Activated T-helper 1 cell treated with anti-CD3 and anti-CD28 coated beads, Interleukin-12 subunit alpha, Interleukin-12 subunit beta, Interleukin-2, Interleukin-4 antibody, amounts not matched to agents 30 ng/mL and 10 ng/mL and 1 ng/mL, durations not matched to agents 14 hours and 24 hours and 36 hours (primary cell): ENCODE measurements around the gene ZNF148. TPM values are rescaled to one million over a fixed set of nuclear protein-coding genes. Genes with fewer than 3 reads are reported as not detected.
A peak's percentile ranks its signal among the peaks of the same experiment; 100 is the strongest.
"Not testable (repeated sequence)": the region's sequence is repeated elsewhere in the genome, so short reads cannot be mapped to it uniquely, and the experiment has no call there.

Source experiments
- DNase-seq: peaks from one replicate; pipeline ENCODE4 v3.0.0; 2021; ENCODE audit warnings: low spot score
- H3K27ac Mint-ChIP-seq: one replicate; pipeline ENCODE4 v1.8.0; 2021; ENCODE audit warnings: mild to moderate bottlenecking, mixed read lengths
- H3K27me3 Mint-ChIP-seq: one replicate; pipeline ENCODE4 v1.8.0; 2022; ENCODE audit warnings: mild to moderate bottlenecking, moderate library complexity, mixed read lengths; ENCODE audit not compliant: insufficient read depth
- H3K36me3 Mint-ChIP-seq: one replicate; pipeline ENCODE4 v1.8.0; 2021; ENCODE audit warnings: low read depth, mixed read lengths
- H3K4me1 Mint-ChIP-seq: one replicate; pipeline ENCODE4 v1.8.0; 2021; ENCODE audit warnings: low read depth, mixed read lengths
- H3K4me3 Mint-ChIP-seq: one replicate; pipeline ENCODE4 v1.8.0; 2021; ENCODE audit warnings: mild to moderate bottlenecking, moderate library complexity, mixed read lengths
- H3K9me3 Mint-ChIP-seq: one replicate; pipeline ENCODE4 v1.8.0; 2021; ENCODE audit warnings: mixed read lengths
- intact Hi-C: fragments of 100-400 bp; cut with micrococcal nuclease; formaldehyde crosslinking; loops from one replicate; pipeline ENCODE4 v1.15.1; 2024
- total RNA-seq: library from RNA; stranded (reverse); gene quantifications from 2 replicates; pipeline ENCODE4 v1.2.3, GENCODE V29; 2022

The ZNF148 gene
- 34.7 and 38.5 TPM in 2 replicates for total RNA-seq

- DNase-seq, result peak; percentile 91
- Mint-ChIP-seq H3K9me3 (no peaks in the 10 kb centered on the region), H3K4me3 (peak within 1 kb of the TSS; percentile 99), H3K36me3 (peaks cover 7% of the 10 kb centered on the region), H3K4me1 (peaks cover 33% of the 10 kb centered on the region), H3K27me3 (no peaks in the 10 kb centered on the region), H3K27ac (peak within 1 kb of the TSS; percentile 95)
- intact Hi-C loops, result loop anchor here (1.0 to 10.0 kb wide), 12 partner anchors 18 to 1790 kb away; partner anchors contain the start of genes HACD2, OSBPL11, SNX4 and UMPS
Observed at GRCh38 chr3:125374996-125375941, at the start of gene ZNF148. Gene ZNF148, minus strand, starts transcription at chr3:125375325. Its CDS starts 61,685 bp downstream, at chr3:125313640.

GRCh38 chr3:125418306-125418705 is 43.2 kb upstream of the ZNF148 start:
- Mint-ChIP-seq H3K9me3 (no peaks in the 10 kb centered on the region), H3K4me3 (no peak overlapping the region), H3K4me1 (no peaks in the 10 kb centered on the region), H3K27ac (no peak overlapping the region), H3K36me3 (no peaks in the 10 kb centered on the region), H3K27me3 (peaks cover 3% of the 10 kb centered on the region)
- no peak for DNase-seq
- intact Hi-C loops, result no loop called here

GRCh38 chr3:125416235-125416634 is 41.1 kb upstream of the ZNF148 start:
- Mint-ChIP-seq H3K9me3 (no peaks in the 10 kb centered on the region), H3K27ac (no peak overlapping the region), H3K27me3 (peaks cover 10% of the 10 kb centered on the region), H3K4me1 (no peaks in the 10 kb centered on the region), H3K36me3 (no peaks in the 10 kb centered on the region), H3K4me3 (no peak overlapping the region)
- intact Hi-C loops, result no loop called here
- DNase-seq, result no peak

- no peak for DNase-seq
- Mint-ChIP-seq H3K4me3 (no peak overlapping the region), H3K9me3 (no peaks in the 10 kb centered on the region), H3K36me3 (no peaks in the 10 kb centered on the region), H3K27ac (no peak overlapping the region), H3K27me3 (peaks cover 20% of the 10 kb centered on the region), H3K4me1 (no peaks in the 10 kb centered on the region)
- intact Hi-C loops, result no loop called here
Observed at GRCh38 chr3:125414669-125415068, 39.5 kb upstream of the ZNF148 start.

DNA sequence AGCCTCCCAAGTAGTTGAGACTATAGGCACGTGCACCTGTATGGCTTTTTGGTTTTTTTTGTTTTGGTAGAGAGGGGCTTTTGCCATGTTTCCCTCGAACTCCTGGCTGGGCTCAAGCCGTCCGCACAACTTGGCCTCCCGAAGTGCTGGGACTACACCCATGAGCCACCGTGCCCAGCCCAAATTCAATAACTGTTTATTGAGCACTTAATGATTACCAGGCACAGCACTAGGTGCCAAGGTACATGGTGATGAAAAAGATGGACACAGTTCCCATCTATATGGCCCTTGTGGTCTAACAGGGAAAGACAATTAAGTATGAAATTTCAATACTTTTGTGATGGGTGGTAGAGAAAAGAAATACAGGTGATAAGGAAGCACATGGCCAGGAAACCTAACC is 35.8 kb upstream of the ZNF148 start:
- H3K4me1 Mint-ChIP-seq, result no peaks in the 10 kb centered on the region
- no peaks in the 10 kb centered on the region for H3K9me3 Mint-ChIP-seq
- no peak for DNase-seq
- H3K4me3 Mint-ChIP-seq, result no peak overlapping the region
- no peaks in the 10 kb centered on the region for H3K36me3 Mint-ChIP-seq
- H3K27me3 Mint-ChIP-seq, result peaks cover 33% of the 10 kb centered on the region
- no peak overlapping the region for H3K27ac Mint-ChIP-seq
- intact Hi-C loops, result no loop called here

DNA sequence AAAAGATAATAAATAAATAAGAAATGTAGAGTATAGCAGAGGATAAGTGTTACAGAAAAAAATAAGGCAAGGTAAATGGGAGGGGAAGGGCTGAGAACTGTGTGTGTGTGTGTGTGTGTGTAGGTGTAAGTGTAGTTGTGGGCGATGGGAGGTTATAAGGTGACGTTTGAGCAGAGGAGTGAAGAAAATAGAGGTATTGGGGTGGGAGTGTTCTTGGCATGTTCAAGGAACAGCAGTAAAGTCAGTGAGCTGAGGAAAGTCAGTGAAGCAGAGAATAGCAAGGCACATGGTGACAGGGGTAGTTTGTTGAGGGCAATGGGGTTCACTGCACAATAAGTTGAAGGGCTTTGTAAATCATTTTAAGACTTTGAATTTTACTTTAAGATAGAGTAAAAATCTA is 30.9 kb upstream of the ZNF148 start:
- intact Hi-C loops, result no loop called here
- peaks cover 23% of the 10 kb centered on the region for H3K27me3 Mint-ChIP-seq
- peaks cover 3% of the 10 kb centered on the region for H3K36me3 Mint-ChIP-seq
- no peak overlapping the region for H3K27ac Mint-ChIP-seq
- peaks cover 12% of the 10 kb centered on the region for H3K9me3 Mint-ChIP-seq
- DNase-seq, result no peak
- no peaks in the 10 kb centered on the region for H3K4me1 Mint-ChIP-seq
- H3K4me3 Mint-ChIP-seq, result no peak overlapping the region

GRCh38 chr3:125405515-125405914 is 30.4 kb upstream of the ZNF148 start:
- DNase-seq, H3K36me3 Mint-ChIP-seq, H3K27ac Mint-ChIP-seq, intact Hi-C loops, H3K4me1 Mint-ChIP-seq, H3K4me3 Mint-ChIP-seq: not testable (repeated sequence)
- Mint-ChIP-seq H3K9me3 (peaks cover 12% of the 10 kb centered on the region), H3K27me3 (peaks cover 20% of the 10 kb centered on the region)

DNA sequence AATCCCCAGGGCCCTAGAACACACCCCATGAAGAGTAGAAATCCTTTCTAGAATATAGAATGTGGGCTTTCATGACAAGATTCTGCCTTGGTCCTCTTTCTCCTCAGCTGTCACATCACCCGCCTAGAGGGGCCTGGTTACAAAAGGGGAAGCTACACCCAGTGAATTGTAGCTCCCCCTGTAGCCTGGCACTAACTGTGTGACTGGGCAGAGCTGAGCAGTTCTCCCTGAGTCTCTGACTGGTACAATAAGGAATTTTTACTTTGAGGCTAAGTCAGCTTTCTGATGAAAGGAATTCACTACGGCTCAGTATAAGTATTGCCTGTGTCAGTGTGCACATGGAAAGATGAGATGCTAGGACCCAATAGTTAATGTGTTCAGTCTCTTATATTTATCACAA is 28.7 kb upstream of the ZNF148 start:
- H3K9me3 Mint-ChIP-seq, result peaks cover 12% of the 10 kb centered on the region
- H3K4me1 Mint-ChIP-seq, result no peaks in the 10 kb centered on the region
- no peak overlapping the region for H3K4me3 Mint-ChIP-seq
- H3K27ac Mint-ChIP-seq, result no peak overlapping the region
- no peak for DNase-seq
- intact Hi-C loops, result no loop called here
- H3K27me3 Mint-ChIP-seq, result peaks cover 22% of the 10 kb centered on the region
- H3K36me3 Mint-ChIP-seq, result peaks cover 3% of the 10 kb centered on the region

DNA sequence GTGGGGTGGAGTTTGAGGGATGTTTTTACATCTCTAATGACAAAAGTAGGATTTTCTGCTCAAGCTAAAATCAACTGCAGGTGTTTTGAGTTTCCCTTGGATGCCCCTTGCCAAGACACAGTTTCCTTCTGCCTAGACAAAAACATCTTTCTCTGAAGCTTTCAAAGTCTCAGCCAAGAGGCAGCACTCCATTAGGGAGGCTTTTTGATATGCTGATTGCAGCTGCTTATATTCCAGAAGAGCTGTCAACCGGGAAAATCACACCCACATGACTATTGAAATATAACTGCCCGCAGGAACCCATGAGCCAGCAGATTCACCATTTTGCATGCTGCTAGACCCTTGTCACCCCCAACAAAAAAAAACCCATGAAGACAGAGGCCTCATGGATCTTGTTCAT is 27.5 kb upstream of the ZNF148 start:
- no peak for DNase-seq
- no peak overlapping the region for H3K27ac Mint-ChIP-seq
- H3K27me3 Mint-ChIP-seq, result peaks cover 25% of the 10 kb centered on the region
- intact Hi-C loops, result no loop called here
- peaks cover 12% of the 10 kb centered on the region for H3K9me3 Mint-ChIP-seq
- peaks cover 3% of the 10 kb centered on the region for H3K36me3 Mint-ChIP-seq
- no peak overlapping the region for H3K4me3 Mint-ChIP-seq
- H3K4me1 Mint-ChIP-seq, result no peaks in the 10 kb centered on the region

GRCh38 chr3:125401402-125401801 is 26.3 kb upstream of the ZNF148 start:
- intact Hi-C loops, result no loop called here
- Mint-ChIP-seq H3K27me3 (peaks cover 29% of the 10 kb centered on the region), H3K4me3 (no peak overlapping the region), H3K9me3 (peaks cover 12% of the 10 kb centered on the region), H3K27ac (no peak overlapping the region), H3K36me3 (peaks cover 3% of the 10 kb centered on the region), H3K4me1 (no peaks in the 10 kb centered on the region)
- no peak for DNase-seq

DNA sequence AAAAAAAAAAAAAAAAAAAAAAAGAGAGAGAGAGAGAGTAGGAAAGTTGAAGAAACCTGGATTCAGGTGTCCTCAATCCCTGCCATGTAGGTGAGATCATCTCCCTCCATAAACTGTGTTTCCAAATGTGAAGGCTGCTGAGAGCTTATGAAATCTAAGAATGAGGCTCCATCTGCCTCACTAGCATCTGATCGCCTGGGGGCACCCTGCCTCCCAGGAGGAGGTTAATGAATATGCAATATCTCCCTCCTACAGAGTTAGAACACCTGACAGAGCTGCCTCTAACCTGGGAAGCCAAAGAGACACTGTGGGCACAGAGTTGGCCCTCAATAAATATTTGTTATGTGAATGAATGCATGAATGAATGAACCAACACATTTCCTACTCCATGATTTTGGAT is 23.8 kb upstream of the ZNF148 start:
- no peak for DNase-seq
- H3K4me1 Mint-ChIP-seq, result no peaks in the 10 kb centered on the region
- H3K27ac Mint-ChIP-seq, result no peak overlapping the region
- peaks cover 40% of the 10 kb centered on the region for H3K27me3 Mint-ChIP-seq
- H3K36me3 Mint-ChIP-seq, result no peaks in the 10 kb centered on the region
- no peak overlapping the region for H3K4me3 Mint-ChIP-seq
- intact Hi-C loops, result no loop called here
- H3K9me3 Mint-ChIP-seq, result no peaks in the 10 kb centered on the region

DNA sequence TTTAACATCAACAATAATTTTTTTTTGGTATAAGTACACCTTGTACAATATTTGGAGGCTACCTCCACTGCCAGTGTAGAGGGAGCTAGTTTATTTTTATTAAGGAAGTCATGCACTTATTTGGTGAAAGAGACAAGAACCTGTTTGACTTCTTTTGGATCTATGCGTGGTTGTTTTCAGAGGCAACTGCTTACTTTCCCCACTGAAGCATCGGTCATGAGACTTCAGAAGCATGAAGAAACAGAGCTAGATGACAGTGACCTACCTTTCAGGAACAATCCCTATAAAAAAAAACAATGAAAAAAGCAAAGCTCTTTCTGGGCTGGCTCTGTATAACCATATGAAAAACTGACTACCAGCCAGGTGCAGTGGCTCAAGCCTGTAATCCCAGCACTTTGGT is 20.0 kb upstream of the ZNF148 start:
- Mint-ChIP-seq H3K4me3 (no peak overlapping the region), H3K9me3 (no peaks in the 10 kb centered on the region), H3K4me1 (no peaks in the 10 kb centered on the region), H3K27me3 (peaks cover 38% of the 10 kb centered on the region), H3K27ac (no peak overlapping the region), H3K36me3 (no peaks in the 10 kb centered on the region)
- intact Hi-C loops, result no loop called here
- no peak for DNase-seq

GRCh38 chr3:125394406-125394805 is 19.3 kb upstream of the ZNF148 start:
- Mint-ChIP-seq H3K4me1 (peaks cover 4% of the 10 kb centered on the region), H3K27ac (no peak overlapping the region), H3K9me3 (no peaks in the 10 kb centered on the region), H3K36me3 (no peaks in the 10 kb centered on the region), H3K4me3 (no peak overlapping the region), H3K27me3 (peaks cover 33% of the 10 kb centered on the region)
- DNase-seq, result no peak
- intact Hi-C loops, result no loop called here
